ENCODE measurements around the gene UNK. TPM values are rescaled to one million over a fixed set of nuclear protein-coding genes. Genes with fewer than 3 reads are reported as not detected.

UNK gene
- polyA plus RNA-seq, 2 of the 4 experiments (the other 2 are of a cell fraction) = 27.0 to 34.5 TPM

DNA sequence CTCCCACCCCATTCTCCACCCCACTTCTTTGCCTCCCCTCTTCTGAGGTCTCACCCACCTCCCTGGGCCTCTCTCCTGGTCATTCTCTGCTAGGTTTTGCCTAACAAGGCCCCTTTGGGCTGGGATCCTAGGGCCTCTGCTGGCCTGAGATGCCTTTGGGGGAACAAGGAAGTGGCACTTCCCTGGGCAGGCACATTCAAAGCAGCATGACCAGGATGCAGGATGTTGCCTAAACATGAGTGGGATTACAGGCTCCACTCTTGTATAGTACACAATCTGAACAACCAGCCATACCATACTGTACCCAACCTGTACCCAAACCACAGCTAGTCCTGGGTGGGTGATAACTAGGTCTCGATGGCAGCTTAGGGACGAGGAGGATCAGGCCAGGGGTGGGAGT is 28.6 kb upstream of the UNK start:
- ATAC-seq = no peak
- H3K27ac ChIP-seq = no peak overlapping the region
- H3K4me2 ChIP-seq = no peak overlapping the region
- no peaks in the 10 kb centered on the region for H3K4me1 ChIP-seq
- H3K9me3 ChIP-seq = no peaks in the 10 kb centered on the region
- FAIRE-seq = no peak
- DNase-seq (ENCODE audit: low read depth in 1 of 2, low spot score in 1 of 2) = no peak
- POLR2A ChIA-PET = interaction anchor here (1.5 to 2.0 kb wide), 2 partner anchors 10 to 24 kb away, joined by 3 to 6 read pairs; no protein-coding TSS in a partner anchor
- TF ChIP-seq HDAC2 (IDR thresholded peaks at IDR 0.05) (no peak), RFX5 (IDR thresholded peaks at IDR 0.05) (no peak), FOSB (CRISPR knock-in tag; IDR thresholded peaks at IDR 0.05) (no peak), CHD2 (IDR thresholded peaks at IDR 0.05; ENCODE audit: low read length, partially characterized antibody) (no peak), ZFP36 (IDR thresholded peaks at IDR 0.05; ENCODE audit: borderline replicate concordance, partially characterized antibody) (no peak), PHF8 (IDR thresholded peaks at IDR 0.05; ENCODE audit: borderline replicate concordance, low read depth) (no peak), RARB (CRISPR knock-in tag; IDR thresholded peaks at IDR 0.05) (no peak), NFE2L2 (conservative IDR thresholded peaks at IDR 0.05; ENCODE audit: low read length) (no peak), RNF2 (IDR thresholded peaks at IDR 0.05; ENCODE audit: borderline replicate concordance, low read depth) (no peak), POLR2A (IDR thresholded peaks at IDR 0.05; ENCODE audit: low read length) (no peak), NPAS2 (CRISPR knock-in tag; IDR thresholded peaks at IDR 0.05; ENCODE audit: borderline replicate concordance) (no peak), RAD21 (conservative IDR thresholded peaks at IDR 0.05 in 1 of 2, IDR thresholded peaks at IDR 0.05 in 1 of 2) (no peak), FOXS1 (CRISPR knock-in tag; IDR thresholded peaks at IDR 0.05) (no peak), RCOR1 (IDR thresholded peaks at IDR 0.05; ENCODE audit: low read depth, low read length) (no peak), FOSL2 (IDR thresholded peaks at IDR 0.05) (no peak), FOSL2 (CRISPR knock-in tag; IDR thresholded peaks at IDR 0.05) (no peak)
- TF ChIP-seq, protein P1, sequence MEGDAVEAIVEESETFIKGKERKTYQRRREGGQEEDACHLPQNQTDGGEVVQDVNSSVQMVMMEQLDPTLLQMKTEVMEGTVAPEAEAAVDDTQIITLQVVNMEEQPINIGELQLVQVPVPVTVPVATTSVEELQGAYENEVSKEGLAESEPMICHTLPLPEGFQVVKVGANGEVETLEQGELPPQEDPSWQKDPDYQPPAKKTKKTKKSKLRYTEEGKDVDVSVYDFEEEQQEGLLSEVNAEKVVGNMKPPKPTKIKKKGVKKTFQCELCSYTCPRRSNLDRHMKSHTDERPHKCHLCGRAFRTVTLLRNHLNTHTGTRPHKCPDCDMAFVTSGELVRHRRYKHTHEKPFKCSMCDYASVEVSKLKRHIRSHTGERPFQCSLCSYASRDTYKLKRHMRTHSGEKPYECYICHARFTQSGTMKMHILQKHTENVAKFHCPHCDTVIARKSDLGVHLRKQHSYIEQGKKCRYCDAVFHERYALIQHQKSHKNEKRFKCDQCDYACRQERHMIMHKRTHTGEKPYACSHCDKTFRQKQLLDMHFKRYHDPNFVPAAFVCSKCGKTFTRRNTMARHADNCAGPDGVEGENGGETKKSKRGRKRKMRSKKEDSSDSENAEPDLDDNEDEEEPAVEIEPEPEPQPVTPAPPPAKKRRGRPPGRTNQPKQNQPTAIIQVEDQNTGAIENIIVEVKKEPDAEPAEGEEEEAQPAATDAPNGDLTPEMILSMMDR (IDR thresholded peaks at IDR 0.05) = no peak
- TF ChIP-seq, protein P2, sequence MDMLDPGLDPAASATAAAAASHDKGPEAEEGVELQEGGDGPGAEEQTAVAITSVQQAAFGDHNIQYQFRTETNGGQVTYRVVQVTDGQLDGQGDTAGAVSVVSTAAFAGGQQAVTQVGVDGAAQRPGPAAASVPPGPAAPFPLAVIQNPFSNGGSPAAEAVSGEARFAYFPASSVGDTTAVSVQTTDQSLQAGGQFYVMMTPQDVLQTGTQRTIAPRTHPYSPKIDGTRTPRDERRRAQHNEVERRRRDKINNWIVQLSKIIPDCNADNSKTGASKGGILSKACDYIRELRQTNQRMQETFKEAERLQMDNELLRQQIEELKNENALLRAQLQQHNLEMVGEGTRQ (IDR thresholded peaks at IDR 0.05) = no peak
- TF ChIP-seq, protein P3, sequence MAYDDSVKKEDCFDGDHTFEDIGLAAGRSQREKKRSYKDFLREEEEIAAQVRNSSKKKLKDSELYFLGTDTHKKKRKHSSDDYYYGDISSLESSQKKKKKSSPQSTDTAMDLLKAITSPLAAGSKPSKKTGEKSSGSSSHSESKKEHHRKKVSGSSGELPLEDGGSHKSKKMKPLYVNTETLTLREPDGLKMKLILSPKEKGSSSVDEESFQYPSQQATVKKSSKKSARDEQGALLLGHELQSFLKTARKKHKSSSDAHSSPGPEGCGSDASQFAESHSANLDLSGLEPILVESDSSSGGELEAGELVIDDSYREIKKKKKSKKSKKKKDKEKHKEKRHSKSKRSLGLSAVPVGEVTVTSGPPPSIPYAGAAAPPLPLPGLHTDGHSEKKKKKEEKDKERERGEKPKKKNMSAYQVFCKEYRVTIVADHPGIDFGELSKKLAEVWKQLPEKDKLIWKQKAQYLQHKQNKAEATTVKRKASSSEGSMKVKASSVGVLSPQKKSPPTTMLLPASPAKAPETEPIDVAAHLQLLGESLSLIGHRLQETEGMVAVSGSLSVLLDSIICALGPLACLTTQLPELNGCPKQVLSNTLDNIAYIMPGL (CRISPR knock-in tag; IDR thresholded peaks at IDR 0.05; ENCODE audit: borderline replicate concordance) = no peak
- TF ChIP-seq, protein P4, sequence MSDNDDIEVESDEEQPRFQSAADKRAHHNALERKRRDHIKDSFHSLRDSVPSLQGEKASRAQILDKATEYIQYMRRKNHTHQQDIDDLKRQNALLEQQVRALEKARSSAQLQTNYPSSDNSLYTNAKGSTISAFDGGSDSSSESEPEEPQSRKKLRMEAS (IDR thresholded peaks at IDR 0.05) = no peak
- no peak overlapping the region for H3K4me3 ChIP-seq
- CTCF ChIA-PET = interaction anchor here (0.7 to 43.5 kb wide), 8 partner anchors 7 to 167 kb away, joined by 3 to 1931 read pairs (median 4); partner anchors contain the start of genes GALK1, RECQL5, SAP30BP and SMIM5
- WGBS (ENCODE audit: missing lambda C conversion rate) = 100% methylated on average over 2 of the region's 2 CpGs

DNA sequence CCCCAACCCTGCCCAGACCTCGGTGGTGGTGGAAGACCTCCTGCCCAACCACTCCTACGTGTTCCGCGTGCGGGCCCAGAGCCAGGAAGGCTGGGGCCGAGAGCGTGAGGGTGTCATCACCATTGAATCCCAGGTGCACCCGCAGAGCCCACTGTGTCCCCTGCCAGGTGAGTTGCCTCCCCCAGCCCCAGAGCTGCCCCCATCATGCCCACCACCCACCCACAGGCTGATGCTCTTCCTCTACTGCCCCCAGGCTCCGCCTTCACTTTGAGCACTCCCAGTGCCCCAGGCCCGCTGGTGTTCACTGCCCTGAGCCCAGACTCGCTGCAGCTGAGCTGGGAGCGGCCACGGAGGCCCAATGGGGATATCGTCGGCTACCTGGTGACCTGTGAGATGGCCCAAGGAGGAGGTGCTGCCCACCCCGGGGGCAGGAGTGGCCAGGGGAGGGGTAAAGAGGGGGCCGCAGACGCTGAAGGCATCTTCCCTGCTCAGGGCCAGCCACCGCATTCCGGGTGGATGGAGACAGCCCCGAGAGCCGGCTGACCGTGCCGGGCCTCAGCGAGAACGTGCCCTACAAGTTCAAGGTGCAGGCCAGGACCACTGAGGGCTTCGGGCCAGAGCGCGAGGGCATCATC is 28.0 kb upstream of the UNK start:
- Histone ChIP-seq H3K27ac (no peak overlapping the region), H3K4me3 (no peak overlapping the region), H3K9me3 (no peaks in the 10 kb centered on the region), H3K4me2 (no peak overlapping the region), H3K4me1 (no peaks in the 10 kb centered on the region)
- ChIA-PET CTCF (interaction anchor here (0.7 to 43.5 kb wide), 7 partner anchors 7 to 168 kb away, joined by 3 to 1931 read pairs (median 5); partner anchors contain the start of genes GALK1, RECQL5, SAP30BP and SMIM5), POLR2A (interaction anchor here (1.5 to 2.0 kb wide), 2 partner anchors 9 to 23 kb away, joined by 3 to 6 read pairs; no protein-coding TSS in a partner anchor)
- FAIRE-seq (no peak), DNase-seq (ENCODE audit: low read depth in 1 of 2, low spot score in 1 of 2) (no peak), ATAC-seq (no peak)
- 94% methylated on average over 22 of the region's 29 CpGs for WGBS (ENCODE audit: missing lambda C conversion rate)
- TF ChIP-seq, protein P5, sequence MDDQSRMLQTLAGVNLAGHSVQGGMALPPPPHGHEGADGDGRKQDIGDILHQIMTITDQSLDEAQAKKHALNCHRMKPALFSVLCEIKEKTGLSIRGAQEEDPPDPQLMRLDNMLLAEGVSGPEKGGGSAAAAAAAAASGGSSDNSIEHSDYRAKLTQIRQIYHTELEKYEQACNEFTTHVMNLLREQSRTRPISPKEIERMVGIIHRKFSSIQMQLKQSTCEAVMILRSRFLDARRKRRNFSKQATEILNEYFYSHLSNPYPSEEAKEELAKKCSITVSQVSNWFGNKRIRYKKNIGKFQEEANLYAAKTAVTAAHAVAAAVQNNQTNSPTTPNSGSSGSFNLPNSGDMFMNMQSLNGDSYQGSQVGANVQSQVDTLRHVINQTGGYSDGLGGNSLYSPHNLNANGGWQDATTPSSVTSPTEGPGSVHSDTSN (IDR thresholded peaks at IDR 0.05) = no peak
- TF ChIP-seq RNF2 (IDR thresholded peaks at IDR 0.05; ENCODE audit: borderline replicate concordance, low read depth) (no peak), CEBPB (IDR thresholded peaks at IDR 0.05) (no peak), EHMT2 (IDR thresholded peaks at IDR 0.05; ENCODE audit: low read depth) (no peak), HEYL (CRISPR knock-in tag; IDR thresholded peaks at IDR 0.05) (no peak), HOXB5 (CRISPR knock-in tag; IDR thresholded peaks at IDR 0.05) (no peak), MAZ (IDR thresholded peaks at IDR 0.05; ENCODE audit: borderline replicate concordance, low read depth, low read length) (no peak), KDM5A (IDR thresholded peaks at IDR 0.05) (no peak), HDAC2 (IDR thresholded peaks at IDR 0.05) (no peak), FOSL2 (IDR thresholded peaks at IDR 0.05) (no peak), FOSL2 (CRISPR knock-in tag; IDR thresholded peaks at IDR 0.05) (no peak)
- TF ChIP-seq, protein P6, sequence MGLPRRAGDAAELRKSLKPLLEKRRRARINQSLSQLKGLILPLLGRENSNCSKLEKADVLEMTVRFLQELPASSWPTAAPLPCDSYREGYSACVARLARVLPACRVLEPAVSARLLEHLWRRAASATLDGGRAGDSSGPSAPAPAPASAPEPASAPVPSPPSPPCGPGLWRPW (IDR thresholded peaks at IDR 0.05) = no peak
